Measurements from ENCODE around the gene IBA57.

DNA sequence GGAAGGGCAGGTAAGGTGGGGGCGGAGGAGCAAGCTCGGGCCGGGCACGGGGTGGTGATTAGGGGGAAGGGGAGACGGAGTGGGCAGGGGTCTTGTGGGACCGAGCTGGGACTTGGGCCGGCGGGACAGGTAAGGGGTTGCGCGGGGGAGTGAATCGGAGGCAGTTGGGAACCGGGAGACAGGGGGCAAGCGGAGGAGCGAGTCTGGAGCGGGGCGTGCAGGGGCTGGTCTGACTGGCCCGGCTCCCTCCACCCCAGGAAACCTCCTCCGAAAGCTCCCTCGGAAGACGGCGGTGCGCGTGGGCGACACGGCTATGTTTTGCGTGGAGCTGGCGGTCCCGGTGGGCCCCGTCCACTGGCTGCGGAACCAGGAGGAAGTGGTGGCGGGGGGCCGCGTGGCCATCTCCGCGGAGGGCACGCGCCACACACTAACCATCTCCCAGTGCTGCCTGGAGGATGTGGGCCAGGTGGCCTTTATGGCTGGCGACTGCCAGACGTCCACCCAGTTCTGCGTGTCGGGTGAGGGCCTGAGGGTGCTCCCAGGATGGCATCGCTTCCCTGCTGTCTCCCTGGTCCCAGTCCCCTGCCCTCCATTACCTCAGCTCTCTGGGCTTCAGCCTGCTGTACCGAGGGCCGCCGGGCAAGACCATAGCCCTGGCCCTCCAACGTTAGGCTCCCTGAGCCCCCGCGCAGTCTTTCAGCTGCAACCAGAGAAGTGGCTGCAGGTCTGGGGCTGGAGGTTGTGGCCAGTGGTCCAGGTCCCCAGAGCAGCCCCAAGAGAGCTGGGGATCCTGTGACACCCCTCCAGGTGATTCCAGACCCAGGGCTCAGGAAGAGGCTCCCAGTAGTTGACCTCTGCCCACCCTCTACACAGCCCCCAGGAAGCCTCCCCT lies 48.6 kb downstream of the IBA57 start:
- no peak for TF ChIP-seq EZH2phosphoT487 (IDR thresholded peaks at IDR 0.05; ENCODE audit: low read length)
- TF ChIP-seq, protein P1, sequence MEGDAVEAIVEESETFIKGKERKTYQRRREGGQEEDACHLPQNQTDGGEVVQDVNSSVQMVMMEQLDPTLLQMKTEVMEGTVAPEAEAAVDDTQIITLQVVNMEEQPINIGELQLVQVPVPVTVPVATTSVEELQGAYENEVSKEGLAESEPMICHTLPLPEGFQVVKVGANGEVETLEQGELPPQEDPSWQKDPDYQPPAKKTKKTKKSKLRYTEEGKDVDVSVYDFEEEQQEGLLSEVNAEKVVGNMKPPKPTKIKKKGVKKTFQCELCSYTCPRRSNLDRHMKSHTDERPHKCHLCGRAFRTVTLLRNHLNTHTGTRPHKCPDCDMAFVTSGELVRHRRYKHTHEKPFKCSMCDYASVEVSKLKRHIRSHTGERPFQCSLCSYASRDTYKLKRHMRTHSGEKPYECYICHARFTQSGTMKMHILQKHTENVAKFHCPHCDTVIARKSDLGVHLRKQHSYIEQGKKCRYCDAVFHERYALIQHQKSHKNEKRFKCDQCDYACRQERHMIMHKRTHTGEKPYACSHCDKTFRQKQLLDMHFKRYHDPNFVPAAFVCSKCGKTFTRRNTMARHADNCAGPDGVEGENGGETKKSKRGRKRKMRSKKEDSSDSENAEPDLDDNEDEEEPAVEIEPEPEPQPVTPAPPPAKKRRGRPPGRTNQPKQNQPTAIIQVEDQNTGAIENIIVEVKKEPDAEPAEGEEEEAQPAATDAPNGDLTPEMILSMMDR (IDR thresholded peaks at IDR 0.05; ENCODE audit: low read length), result no peak
- no peak for TF ChIP-seq EZH2 (optimal IDR thresholded peaks at IDR 0.05; ENCODE audit: low read depth, low read length)
